HG03439 (cell line): ENCODE measurements around the gene CBFA2T2.

Experiments
- ATAC-seq: cut with Tn5 transposase; IDR thresholded peaks from one replicate; pipeline ENCODE4 v1.9.1; 2021; ENCODE audit warnings: mild to moderate bottlenecking, moderate library complexity; ENCODE audit not compliant: unreplicated experiment

CBFA2T2 gene

DNA sequence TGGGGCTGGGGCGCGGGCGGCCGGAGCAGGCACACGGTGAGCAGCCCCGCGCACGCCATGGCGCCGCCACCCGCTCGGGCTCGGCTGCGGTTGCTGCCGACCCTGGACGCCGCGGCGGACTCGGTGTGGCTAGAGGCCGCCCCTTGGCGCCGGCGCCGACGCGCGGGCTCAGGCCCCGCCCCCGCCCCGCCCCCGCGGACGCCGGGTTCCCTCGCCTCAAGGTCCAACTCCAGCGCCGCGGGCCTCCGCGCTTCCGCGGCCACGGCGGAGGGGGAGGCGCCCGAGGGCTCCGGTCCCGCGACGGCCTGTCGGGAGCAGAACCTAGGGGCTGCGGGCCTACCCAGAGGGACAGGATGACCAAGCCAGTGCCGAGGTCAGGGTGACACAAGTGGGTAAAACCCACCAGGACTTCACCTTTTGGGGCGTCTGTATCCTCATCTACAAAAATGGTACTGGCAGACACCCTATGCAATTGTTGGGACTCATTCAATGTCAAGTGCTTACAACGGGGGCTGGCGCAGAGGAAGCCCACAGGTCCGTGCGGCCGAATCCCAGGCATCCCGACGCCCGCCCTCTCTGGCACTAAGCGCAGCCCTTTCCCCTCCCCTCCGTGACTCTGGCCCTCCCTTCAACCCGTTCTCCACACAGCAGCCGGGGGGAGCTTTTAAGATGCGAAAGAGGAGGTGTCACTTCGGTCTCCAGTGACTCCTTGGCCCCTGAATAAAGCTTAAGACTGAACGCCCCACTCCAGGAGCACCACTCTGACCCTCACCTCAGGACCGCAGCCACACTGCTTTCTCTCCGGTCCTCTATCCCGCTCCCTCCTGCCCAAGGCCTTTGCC is 184.6 kb downstream of the CBFA2T2 start, which contains the start of gene NECAB3:
NECAB3 (minus strand) TSS at position 135 of the 842 bp plus-strand sequence; CDS start at position 59, 76 bp downstream.
- peak; percentile 56 for ATAC-seq

DNA sequence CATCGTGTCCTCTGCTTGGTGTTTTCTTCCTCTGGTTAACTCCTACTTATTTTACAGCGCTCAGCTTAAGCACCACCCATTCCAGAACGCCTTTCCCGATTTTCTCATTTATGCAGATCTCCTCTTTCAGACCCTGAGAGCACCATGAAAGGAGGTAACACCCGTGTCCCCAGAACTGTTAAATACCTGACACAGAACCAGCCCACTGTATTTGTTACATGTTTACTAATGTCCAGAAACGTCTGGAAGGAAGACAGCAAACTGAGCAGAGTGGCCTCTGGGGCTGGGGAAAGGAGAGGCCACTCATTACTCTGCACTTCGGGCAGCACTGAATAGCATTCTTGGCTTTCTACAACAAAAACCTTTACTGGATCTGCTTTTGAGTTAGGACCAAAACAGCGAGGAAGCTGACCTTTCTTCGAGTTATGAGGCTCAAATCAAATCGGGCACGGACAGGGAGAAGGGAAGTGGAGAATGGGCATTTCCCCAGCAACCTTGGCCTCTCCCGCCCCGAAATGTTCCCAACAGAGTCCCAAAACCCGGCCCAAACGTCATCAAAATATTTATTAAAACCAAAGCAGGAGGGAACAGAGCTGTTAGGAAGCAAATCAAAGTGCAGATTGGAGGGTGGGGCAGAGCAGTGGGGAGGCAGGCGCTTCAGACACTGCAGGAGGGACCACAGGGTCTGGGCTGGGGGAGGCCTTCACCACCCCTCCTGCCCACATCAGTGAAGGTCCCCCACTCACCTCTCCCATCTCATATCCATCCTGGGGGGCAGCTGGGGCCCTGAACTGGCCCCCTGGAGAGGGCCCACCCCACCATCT is 185.5 kb downstream of the CBFA2T2 start:
- no peak for ATAC-seq

- no peak for ATAC-seq
These were observed 186.2 kb downstream of the CBFA2T2 start for GRCh38 chr20:33676121-33676520.

GRCh38 chr20:33676652-33677645 is 187.1 kb downstream of the CBFA2T2 start:
- ATAC-seq, result no peak

- no peak for ATAC-seq
These were observed 188.3 kb downstream of the CBFA2T2 start for GRCh38 chr20:33677991-33678702.

- ATAC-seq, result peak; percentile 51
These were observed 190.0 kb downstream of the CBFA2T2 start for GRCh38 chr20:33679758-33680485.

DNA sequence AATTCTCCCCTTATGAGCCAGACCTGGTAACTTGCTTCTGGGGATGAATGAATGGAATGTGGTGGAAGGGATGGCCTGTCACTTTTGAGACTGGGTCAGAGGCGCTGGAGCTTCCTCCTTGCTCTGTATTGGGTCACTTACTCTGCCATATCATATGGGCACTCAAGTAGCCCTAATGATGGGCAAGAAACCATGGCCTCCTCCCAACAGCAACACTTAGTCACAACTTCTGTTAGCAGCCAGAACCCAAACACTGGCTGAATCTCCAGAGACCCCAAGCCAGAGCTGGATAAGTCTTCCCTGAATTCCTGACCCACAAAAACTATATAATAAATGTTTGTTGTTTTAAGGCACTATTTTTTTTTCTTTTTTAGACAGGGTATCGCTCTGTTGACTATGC is 190.8 kb downstream of the CBFA2T2 start:
- ATAC-seq, result no peak

- ATAC-seq, result no peak
These were observed 191.4 kb downstream of the CBFA2T2 start for GRCh38 chr20:33681288-33681687.

- no peak for ATAC-seq
These were observed 191.9 kb downstream of the CBFA2T2 start for GRCh38 chr20:33681728-33682353.

DNA sequence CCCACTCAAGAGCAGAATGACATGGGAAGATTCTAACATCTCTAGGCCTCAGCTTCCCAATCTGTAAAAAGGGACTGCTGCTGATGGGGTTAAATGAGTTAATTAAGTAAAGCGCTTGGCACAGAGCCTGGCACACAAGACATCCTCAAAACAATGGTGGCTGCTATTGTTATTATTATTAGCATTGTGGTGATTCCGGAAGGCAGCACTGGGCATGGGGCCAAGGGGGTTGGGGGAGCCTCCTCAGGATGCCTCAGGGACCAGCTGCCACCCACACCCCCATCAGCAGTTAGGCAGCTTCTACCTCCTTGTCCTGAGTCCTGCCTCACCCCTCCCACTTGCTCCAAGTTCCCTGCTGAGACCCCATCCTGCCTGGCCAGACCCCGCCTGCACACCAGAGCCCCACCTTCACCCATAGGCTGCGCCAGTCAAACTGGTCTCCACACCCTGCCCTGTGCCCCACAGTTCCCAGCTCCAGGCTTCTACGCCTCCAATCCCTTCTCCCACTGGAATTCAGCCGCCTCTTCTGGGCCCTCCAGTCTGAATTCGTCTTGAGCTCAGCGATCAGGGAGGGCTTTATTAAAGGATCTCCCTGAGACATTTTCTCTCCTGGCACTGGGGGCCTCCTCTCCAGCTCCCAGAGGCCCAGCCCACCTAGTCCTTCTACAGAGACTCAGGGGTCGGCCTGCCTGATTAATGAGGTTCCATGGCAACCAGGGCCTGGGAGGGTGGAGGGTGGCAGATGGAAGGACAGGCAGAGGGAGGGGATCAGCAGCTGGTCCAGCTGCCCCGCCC is 194.8 kb downstream of the CBFA2T2 start:
- ATAC-seq, result no peak

GRCh38 chr20:33685328-33686099 is 195.6 kb downstream of the CBFA2T2 start:
- peak; percentile 37 for ATAC-seq

DNA sequence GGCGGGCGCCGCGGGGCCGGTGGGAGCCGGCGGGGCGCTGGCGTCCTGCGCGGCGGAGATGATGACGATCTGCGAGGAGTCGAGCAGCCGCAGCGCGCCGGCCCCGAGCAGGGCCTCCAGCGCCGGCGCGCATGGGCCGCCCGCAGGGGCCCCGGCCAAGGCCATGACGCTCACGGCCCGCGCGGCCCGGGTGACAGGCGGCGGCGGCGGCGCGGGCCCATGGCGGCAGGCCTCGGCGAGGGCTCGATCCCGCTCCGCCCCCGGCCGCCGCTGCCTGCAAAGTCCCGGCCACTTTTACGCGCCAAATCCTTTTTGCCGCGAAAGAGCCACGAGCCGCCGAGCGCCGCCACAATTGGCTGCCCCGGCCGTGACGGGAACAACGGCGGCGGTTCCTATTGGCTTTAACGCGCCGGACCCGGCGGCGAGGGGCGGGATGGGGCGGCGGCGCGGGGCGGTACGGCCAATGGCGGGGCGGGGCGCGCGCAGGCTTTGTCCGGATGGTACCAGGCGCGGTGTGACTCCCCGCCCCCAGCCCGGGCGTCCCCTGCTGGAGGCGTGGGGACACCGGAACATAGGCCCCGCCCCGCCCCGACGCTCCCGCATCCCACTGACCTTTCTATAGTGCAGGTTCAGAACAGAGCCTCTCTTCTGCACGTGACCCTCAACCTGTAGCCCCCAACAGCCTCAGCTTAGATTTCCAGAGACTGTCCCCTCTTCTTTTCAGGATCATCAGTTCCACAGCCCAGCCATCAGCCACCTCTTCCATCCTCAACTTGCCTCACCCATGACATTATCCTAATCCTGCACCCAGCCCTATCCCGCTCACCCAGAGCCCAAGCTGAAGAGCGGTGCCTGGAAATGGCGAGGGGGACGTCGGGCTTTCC is 196.4 kb downstream of the CBFA2T2 start, which contains the start of gene E2F1:
E2F1 (minus strand) TSS at position 286 of the 884 bp plus-strand sequence; CDS start at position 165, 121 bp downstream.
- ATAC-seq, result peak; percentile 77

- ATAC-seq, result no peak
These were observed 197.1 kb downstream of the CBFA2T2 start for GRCh38 chr20:33686984-33687366.

- no peak for ATAC-seq
These were observed 197.5 kb downstream of the CBFA2T2 start for GRCh38 chr20:33687370-33687915.

- no peak for ATAC-seq
These were observed 198.4 kb downstream of the CBFA2T2 start for GRCh38 chr20:33687993-33688937.
